Left ventricle myocardium superior (tissue), 1 donor: ENCODE measurements around the gene ZNF385B. TPM values are rescaled to one million over a fixed set of nuclear protein-coding genes. Genes with fewer than 3 reads are reported as not detected.

Source experiments
- ATAC-seq: fragments of 200-7000 bp; cut with Tn5 transposase; one replicate; pipeline ENCODE4 v1.9.1; 2020; ENCODE audit warnings: mild to moderate bottlenecking, moderate library complexity
- DNase-seq: peaks from one replicate; pipeline ENCODE4 v3.0.0-alpha.2; 2020
- intact Hi-C: fragments of 100-400 bp; cut with micrococcal nuclease; formaldehyde crosslinking; loops from one replicate; pipeline ENCODE4 v1.11.0; 2022
- total RNA-seq: library from RNA; stranded (reverse); fragmentation: NEBNext Ultra II Directional; extraction: Animal tissue kit (Norgen Biotek cat#: 25700); gene quantifications from one replicate; pipeline ENCODE4 v1.2.1, GENCODE V29; 2021
- donor health status: DM: no; HTN: yes; CAD: no; lungs with severe emphysema.

Gene ZNF385B
- total RNA-seq, 1 donor from 2014 or later: 4.1 TPM

- intact Hi-C loops: no loop called here
- ATAC-seq: peak; percentile 29
Measured at GRCh38 chr2:179769323-179769722, 92.1 kb downstream of the ZNF385B start.

GRCh38 chr2:179768765-179769164 lies 92.6 kb downstream of the ZNF385B start:
- DNase-seq (no peak), ATAC-seq (peak; percentile 92)
- intact Hi-C loops: no loop called here

More at GRCh38 chr2:179769323-179769722, 92.1 kb downstream of the ZNF385B start:
- DNase-seq: no peak

GRCh38 chr2:179765666-179766065 lies 95.7 kb downstream of the ZNF385B start:
- ATAC-seq (no peak), DNase-seq (no peak)
- intact Hi-C loops: no loop called here

GRCh38 chr2:179764710-179765109 lies 96.7 kb downstream of the ZNF385B start:
- intact Hi-C loops: no loop called here
- ATAC-seq: no peak

GRCh38 chr2:179758636-179759035 lies 102.8 kb downstream of the ZNF385B start:
- DNase-seq: no peak
- intact Hi-C loops: no loop called here
- no peak for ATAC-seq

More at GRCh38 chr2:179764710-179765109, 96.7 kb downstream of the ZNF385B start:
- no peak for DNase-seq

GRCh38 chr2:179751163-179751809 lies 110.1 kb downstream of the ZNF385B start:
- DNase-seq (no peak), ATAC-seq (no peak)
- intact Hi-C loops: loop anchor here (5.0 kb wide), 1 partner anchor 329 kb away; no protein-coding TSS in a partner anchor

- DNase-seq (no peak), ATAC-seq (no peak)
- intact Hi-C loops: loop anchor here (10.0 kb wide), 1 partner anchor 174 kb away; no protein-coding TSS in a partner anchor
Measured at GRCh38 chr2:179749210-179749609, 112.2 kb downstream of the ZNF385B start.

GRCh38 chr2:179746981-179747380 lies 114.4 kb downstream of the ZNF385B start:
- intact Hi-C loops: loop anchor here (10.0 kb wide), 1 partner anchor 172 kb away; no protein-coding TSS in a partner anchor
- ATAC-seq (no peak), DNase-seq (no peak)

GRCh38 chr2:179745635-179746256 lies 115.7 kb downstream of the ZNF385B start:
- intact Hi-C loops: loop anchor here (10.0 kb wide), 1 partner anchor 171 kb away; no protein-coding TSS in a partner anchor
- ATAC-seq (no peak), DNase-seq (no peak)

- intact Hi-C loops: loop anchor here (10.0 kb wide), 1 partner anchor 170 kb away; no protein-coding TSS in a partner anchor
- no peak for DNase-seq
- ATAC-seq: no peak
Measured at GRCh38 chr2:179744401-179744800, 117.0 kb downstream of the ZNF385B start.

- ATAC-seq: peak; percentile 63
- intact Hi-C loops: loop anchor here (10.0 kb wide), 1 partner anchor 167 kb away; no protein-coding TSS in a partner anchor
- DNase-seq: no peak
Measured at GRCh38 chr2:179741317-179741716, 120.1 kb downstream of the ZNF385B start.

GRCh38 chr2:179729966-179730365 lies 131.4 kb downstream of the ZNF385B start:
- DNase-seq (no peak), ATAC-seq (no peak)
- intact Hi-C loops: no loop called here

GRCh38 chr2:179726461-179727180 lies 134.8 kb downstream of the ZNF385B start:
- DNase-seq: no peak
- no peak for ATAC-seq
- intact Hi-C loops: no loop called here

- no peak for ATAC-seq
- intact Hi-C loops: no loop called here
- DNase-seq: no peak
Measured at GRCh38 chr2:179724403-179724802, 137.0 kb downstream of the ZNF385B start.

GRCh38 chr2:179720173-179720772 lies 141.1 kb downstream of the ZNF385B start:
- no peak for ATAC-seq
- intact Hi-C loops: no loop called here
- DNase-seq: no peak

GRCh38 chr2:179715871-179716270 lies 145.5 kb downstream of the ZNF385B start:
- DNase-seq: no peak
- intact Hi-C loops: no loop called here
- ATAC-seq: no peak

GRCh38 chr2:179715196-179715595 lies 146.2 kb downstream of the ZNF385B start:
- DNase-seq (no peak), ATAC-seq (no peak)
- intact Hi-C loops: no loop called here

GRCh38 chr2:179712825-179713224 lies 148.6 kb downstream of the ZNF385B start:
- intact Hi-C loops: no loop called here
- no peak for ATAC-seq

GRCh38 chr2:179711375-179711774 lies 150.0 kb downstream of the ZNF385B start:
- intact Hi-C loops: no loop called here
- no peak for ATAC-seq
- no peak for DNase-seq

More at GRCh38 chr2:179712825-179713224, 148.6 kb downstream of the ZNF385B start:
- no peak for DNase-seq
